IMR-90 (cell line): ENCODE measurements around the gene PSMG1. TPM values are rescaled to one million over a fixed set of nuclear protein-coding genes. Genes with fewer than 3 reads are reported as not detected.

ENCODE experiments used
- ATAC-seq: fragments of 200-7000 bp; cut with Tn5 transposase; 2 replicates; pipeline ENCODE4 v1.9.1; 2020; ENCODE audit warnings: low read depth, mild to moderate bottlenecking, moderate library complexity
- BruUV-seq: library from RNA; stranded (reverse); fragments of 400-500 nt; replicated peaks from 2 replicates; lab custom pipeline; 2021; lab: Mats Ljungman, UMichigan
- CTCF ChIA-PET: fragments of 300-600 bp; formaldehyde crosslinking; extraction: SDS; loops from one replicate; lab custom pipeline; 2021; ENCODE audit warnings: antibody characterized with exemption; lab: Yijun Ruan, JAX
- POLR2A ChIA-PET: fragments of 300-600 bp; sonication (Branson Sonifier 250); formaldehyde crosslinking; loops from one replicate; lab custom pipeline; 2022; ENCODE audit warnings: antibody characterized with exemption; ENCODE audit not compliant: unreplicated experiment; lab: Charles Lee
- DNase-seq: peaks from one replicate; pipeline ENCODE4 v3.0.0; 2013
- H2AFZ ChIP-seq: replicated peaks from 2 replicates; pipeline ENCODE3; 2013; ENCODE audit warnings: low read length, mild to moderate bottlenecking; ENCODE audit not compliant: poor library complexity
- H2AK5ac ChIP-seq: 2 replicates; pipeline ENCODE4 v1.6.1; 2013; ENCODE audit warnings: low read depth, low read length, inconsistent platforms
- H2AK9ac ChIP-seq: replicated peaks from 2 replicates; pipeline ENCODE3; 2013; ENCODE audit warnings: mild to moderate bottlenecking, low read depth, low read length, moderate library complexity; ENCODE audit not compliant: poor library complexity
- H2BK120ac ChIP-seq: 2 replicates; pipeline ENCODE4 v1.6.1; 2013; ENCODE audit warnings: low read depth, low read length, inconsistent platforms
- H2BK15ac ChIP-seq: 3 replicates; pipeline ENCODE4 v1.6.1; 2013; ENCODE audit warnings: low read depth, low read length, inconsistent platforms
- H2BK20ac ChIP-seq: 2 replicates; pipeline ENCODE4 v1.6.1; 2013; ENCODE audit warnings: low read depth, mild to moderate bottlenecking, inconsistent platforms, low read length, moderate library complexity
- H2BK5ac ChIP-seq: 2 replicates; pipeline ENCODE4 v1.6.1; 2013; ENCODE audit warnings: mild to moderate bottlenecking, low read depth, low read length, inconsistent platforms; ENCODE audit not compliant: poor library complexity, severe bottlenecking
- H3K14ac ChIP-seq: replicated peaks from 2 replicates; pipeline ENCODE4 v1.6.1; 2013; ENCODE audit warnings: low read depth, low read length, inconsistent platforms
- H3K18ac ChIP-seq: 2 replicates; pipeline ENCODE4 v1.6.1; 2013; ENCODE audit warnings: low read depth, low read length, control low read depth
- H3K23ac ChIP-seq: 2 replicates; pipeline ENCODE4 v1.6.1; 2013; ENCODE audit warnings: low read depth, low read length, inconsistent platforms
- H3K27ac ChIP-seq: 2 replicates; pipeline ENCODE4 v1.5.1; 2013; ENCODE audit warnings: mild to moderate bottlenecking, control low read depth, low read length; ENCODE audit not compliant: insufficient read depth
- H3K27me3 ChIP-seq: 2 replicates; pipeline ENCODE4 v1.6.1; 2013; ENCODE audit warnings: low read length; ENCODE audit not compliant: control insufficient read depth, insufficient read depth
- H3K36me3 ChIP-seq: 2 replicates; pipeline ENCODE4 v1.6.1; 2013; ENCODE audit warnings: low read length, mixed read lengths; ENCODE audit not compliant: control insufficient read depth, insufficient read depth
- H3K4ac ChIP-seq: 2 replicates; pipeline ENCODE4 v1.6.1; 2013; ENCODE audit warnings: low read depth, low read length, inconsistent platforms
- H3K4me1 ChIP-seq: 2 replicates; pipeline ENCODE4 v1.6.1; 2013; ENCODE audit warnings: low read length, mixed read lengths; ENCODE audit not compliant: control insufficient read depth, insufficient read depth
- H3K4me2 ChIP-seq: 2 replicates; pipeline ENCODE4 v1.6.1; 2013; ENCODE audit warnings: low read depth, mild to moderate bottlenecking, control low read depth, low read length, moderate library complexity
- H3K4me3 ChIP-seq: 2 replicates; pipeline ENCODE4 v1.5.1; 2013; ENCODE audit warnings: low read depth, mild to moderate bottlenecking, control low read depth, low read length, moderate library complexity; ENCODE audit not compliant: insufficient read depth
- H3K56ac ChIP-seq: 2 replicates; pipeline ENCODE4 v1.6.1; 2013; ENCODE audit warnings: low read length, inconsistent platforms; ENCODE audit not compliant: insufficient read depth; ENCODE audit errors: extremely low read depth
- H3K79me1 ChIP-seq, 2 experiments: 2 replicates each; pipeline ENCODE4 v1.6.1; 2013; ENCODE audit warnings: low read length in 2 of 2, inconsistent platforms in 1 of 2, low read depth in 1 of 2
- H3K9ac ChIP-seq: 2 replicates; pipeline ENCODE4 v1.6.1; 2013; ENCODE audit warnings: low read depth, low read length, control low read depth
- H3K9me1 ChIP-seq: 2 replicates; pipeline ENCODE4 v1.6.1; 2013; ENCODE audit warnings: low read length, inconsistent platforms; ENCODE audit not compliant: insufficient read depth
- H3K9me3 ChIP-seq: 2 replicates; pipeline ENCODE4 v1.6.1; 2013; ENCODE audit warnings: low read length; ENCODE audit not compliant: control insufficient read depth, insufficient read depth
- H4K20me1 ChIP-seq: 2 replicates; pipeline ENCODE4 v1.6.1; 2013; ENCODE audit warnings: low read length, inconsistent platforms; ENCODE audit not compliant: insufficient read depth
- H4K5ac ChIP-seq: 2 replicates; pipeline ENCODE4 v1.6.1; 2013; ENCODE audit warnings: mild to moderate bottlenecking, low read depth, low read length, control low read depth
- H4K8ac ChIP-seq, 2 experiments: 2 replicates each; pipeline ENCODE4 v1.6.1; 2013; ENCODE audit warnings: low read depth in 2 of 2, low read length in 2 of 2, control low read depth in 1 of 2, inconsistent platforms in 1 of 2
- H4K91ac ChIP-seq: 2 replicates; pipeline ENCODE4 v1.6.1; 2013; ENCODE audit warnings: low read depth, low read length, inconsistent platforms; ENCODE audit not compliant: insufficient read depth
- BHLHE40 ChIP-seq: fragments of 150-350 bp; IDR thresholded peaks from 2 replicates; pipeline ENCODE4 v1.6.1; 2016; ENCODE audit warnings: mild to moderate bottlenecking, low read depth, low read length
- CHD1 ChIP-seq: IDR thresholded peaks from 2 replicates; pipeline ENCODE4 v1.6.1; 2012; ENCODE audit warnings: low read depth, low read length, improper control_type of control experiment
- FOS ChIP-seq: fragments of 150-350 bp; IDR thresholded peaks from 2 replicates; pipeline ENCODE4 v1.6.1; 2016; ENCODE audit warnings: low read depth, low read length
- NFE2L2 ChIP-seq: fragments of 150-350 bp; IDR thresholded peaks from 2 replicates; pipeline ENCODE4 v1.6.1; 2016; ENCODE audit warnings: low read depth, mild to moderate bottlenecking, low read length
- RFX5 ChIP-seq: IDR thresholded peaks from 2 replicates; pipeline ENCODE4 v1.8.0; 2012; ENCODE audit warnings: low read depth, mild to moderate bottlenecking, low read length, moderate library complexity
- WGBS, 2 experiments: methylation state at CpG; one replicate each; pipeline versions ENCODE4 v1.1.5 to v1.1.7; 2013; ENCODE audit warnings: missing lambda C conversion rate in 2 of 2; ENCODE audit not compliant: insufficient read length in 1 of 2; ENCODE audit errors: extremely low coverage in 2 of 2; 5-methylcytosine and 5-hydroxymethylcytosine counted together
- dilution Hi-C: fragments of 300-500 bp; cut with HindIII; formaldehyde crosslinking; loops from one replicate; pipeline ENCODE4 v1.14.3; 2018; ENCODE audit warnings: low sequenced_read_pairs; ENCODE audit not compliant: unreplicated experiment
- in situ Hi-C: fragments of 300-500 bp; cut with MboI; formaldehyde crosslinking; loops from 3 replicates; pipeline ENCODE4 v1.14.3; 2019; ENCODE audit warnings: low sequenced_read_pairs, inconsistent platforms, mixed read lengths
- intact Hi-C: fragments of 100-400 bp; cut with micrococcal nuclease; formaldehyde crosslinking; loops from 2 replicates; pipeline ENCODE4 v1.10.0; 2022
- polyA plus RNA-seq, 3 experiments: library from polyadenylated mRNA; depleted of rRNA; stranded (reverse); fragments of >200 nt; gene quantifications; 2 replicates each; pipeline ENCODE4 v1.2.3, GENCODE V29; 2012; ENCODE audit warnings: low replicate concordance in 1 of 3
- total RNA-seq: library from RNA; depleted of rRNA; stranded (reverse); fragments of >200 nt; gene quantifications from 2 replicates; pipeline ENCODE4 v1.2.3, GENCODE V29; 2012
- TF ChIP-seq, protein P1 (sequence below): conservative IDR thresholded peaks from 2 replicates; pipeline ENCODE4 v1.5.1; 2012; ENCODE audit warnings: mild to moderate bottlenecking, low read depth, low read length, improper control_type of control experiment
- TF ChIP-seq, protein P2 (sequence below): fragments of 150-350 bp; IDR thresholded peaks from 2 replicates; pipeline ENCODE4 v1.6.1; 2017; ENCODE audit warnings: mild to moderate bottlenecking, antibody characterized with exemption, low read length, low read depth

The PSMG1 gene
- total and polyA plus RNA-seq, 2 of the 4 experiments (the other 2 are of a cell fraction), result 37.8 to 45.4 TPM

DNA sequence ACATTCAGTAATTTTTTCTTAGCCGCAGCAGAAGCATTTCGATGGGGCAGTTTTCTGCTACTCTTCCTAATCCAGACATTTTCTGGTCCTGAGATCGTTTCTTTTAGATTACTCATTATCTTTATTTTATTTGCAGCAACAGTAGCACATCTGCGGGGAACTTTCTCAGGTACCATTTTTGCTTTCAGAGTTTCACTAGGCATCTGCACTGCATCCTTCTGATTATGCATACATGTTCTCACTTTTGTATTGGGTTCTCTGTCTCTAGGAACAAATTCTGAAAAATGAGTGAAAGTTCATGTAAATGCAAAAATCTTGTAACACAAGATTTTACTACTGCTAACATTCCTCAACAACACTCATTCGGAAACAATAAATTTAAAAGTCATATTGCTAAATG lies 3.9 kb upstream of the PSMG1 start:
- ChIA-PET CTCF (no interaction called here), POLR2A (no interaction called here)
- Histone ChIP-seq H4K5ac (no peak overlapping the region), H3K27me3 (no peaks in the 10 kb centered on the region), H4K8ac (no peak overlapping the region), H3K23ac (no peak overlapping the region), H3K36me3 (0 out of 2 replicates have a peak, but pooled peaks cover 1% of the 10 kb centered on the region), H4K20me1 (peaks cover 9% of the 10 kb centered on the region; the same call in 1 of the 2 replicates), H2AK9ac (no peak overlapping the region), H3K56ac (no peak overlapping the region), H3K9ac (no peak overlapping the region), H3K4me3 (no peak overlapping the region), H3K14ac (no peak overlapping the region), H3K4me2 (no peak overlapping the region), H3K9me1 (peaks cover 4% of the 10 kb centered on the region), H3K18ac (no peak overlapping the region), H2BK20ac (no peak overlapping the region), H3K79me1 (peaks cover 7 to 13% of the 10 kb centered on the region in 2 experiments), H2AFZ (no peak overlapping the region), H3K27ac (no peak overlapping the region), H2AK5ac (no peak overlapping the region), H4K91ac (no peak overlapping the region), H2BK15ac (no peak overlapping the region), H3K4me1 (peaks cover 5% of the 10 kb centered on the region; the same call in 1 of the 2 replicates), H2BK120ac (no peak overlapping the region), H2BK5ac (no peak overlapping the region), H3K9me3 (no peaks in the 10 kb centered on the region), H3K4ac (no peak overlapping the region)
- ATAC-seq (no peak), DNase-seq (no peak)
- no TSS peak for BruUV-seq
- intact Hi-C loops, result no loop called here
- dilution Hi-C loops, result no loop called here
- in situ Hi-C loops, result no loop called here
- WGBS, 2 experiments, result no CpG with 5 or more reads among the region's 5 CpGs
- TF ChIP-seq BHLHE40, result no peak
- TF ChIP-seq FOS, result no peak
- TF ChIP-seq, protein P1, sequence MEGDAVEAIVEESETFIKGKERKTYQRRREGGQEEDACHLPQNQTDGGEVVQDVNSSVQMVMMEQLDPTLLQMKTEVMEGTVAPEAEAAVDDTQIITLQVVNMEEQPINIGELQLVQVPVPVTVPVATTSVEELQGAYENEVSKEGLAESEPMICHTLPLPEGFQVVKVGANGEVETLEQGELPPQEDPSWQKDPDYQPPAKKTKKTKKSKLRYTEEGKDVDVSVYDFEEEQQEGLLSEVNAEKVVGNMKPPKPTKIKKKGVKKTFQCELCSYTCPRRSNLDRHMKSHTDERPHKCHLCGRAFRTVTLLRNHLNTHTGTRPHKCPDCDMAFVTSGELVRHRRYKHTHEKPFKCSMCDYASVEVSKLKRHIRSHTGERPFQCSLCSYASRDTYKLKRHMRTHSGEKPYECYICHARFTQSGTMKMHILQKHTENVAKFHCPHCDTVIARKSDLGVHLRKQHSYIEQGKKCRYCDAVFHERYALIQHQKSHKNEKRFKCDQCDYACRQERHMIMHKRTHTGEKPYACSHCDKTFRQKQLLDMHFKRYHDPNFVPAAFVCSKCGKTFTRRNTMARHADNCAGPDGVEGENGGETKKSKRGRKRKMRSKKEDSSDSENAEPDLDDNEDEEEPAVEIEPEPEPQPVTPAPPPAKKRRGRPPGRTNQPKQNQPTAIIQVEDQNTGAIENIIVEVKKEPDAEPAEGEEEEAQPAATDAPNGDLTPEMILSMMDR, result no peak
- TF ChIP-seq CHD1, result no peak
- no peak for TF ChIP-seq RFX5
- no peak for TF ChIP-seq NFE2L2
- TF ChIP-seq, protein P2, sequence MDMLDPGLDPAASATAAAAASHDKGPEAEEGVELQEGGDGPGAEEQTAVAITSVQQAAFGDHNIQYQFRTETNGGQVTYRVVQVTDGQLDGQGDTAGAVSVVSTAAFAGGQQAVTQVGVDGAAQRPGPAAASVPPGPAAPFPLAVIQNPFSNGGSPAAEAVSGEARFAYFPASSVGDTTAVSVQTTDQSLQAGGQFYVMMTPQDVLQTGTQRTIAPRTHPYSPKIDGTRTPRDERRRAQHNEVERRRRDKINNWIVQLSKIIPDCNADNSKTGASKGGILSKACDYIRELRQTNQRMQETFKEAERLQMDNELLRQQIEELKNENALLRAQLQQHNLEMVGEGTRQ, result no peak
